BE2C (cell line): Measurements from ENCODE around the gene FLOT2.
"Not testable (repeated sequence)": the region's sequence is repeated elsewhere in the genome, so short reads cannot be mapped to it uniquely, and the experiment has no call there.

Experiments used
- DNase-seq: peaks from one replicate; pipeline ENCODE4 v3.0.0-alpha.2; 2020
- H3K27me3 ChIP-seq: fragments of 250-450 bp; sonication (Bioruptor Pico); 2 replicates; pipeline ENCODE4 v1.5.1; 2020; ENCODE audit warnings: mild to moderate bottlenecking
- H3K36me3 ChIP-seq: fragments of 250-450 bp; sonication (Bioruptor Pico); 2 replicates; pipeline ENCODE4 v1.5.1; 2020; ENCODE audit warnings: mild to moderate bottlenecking
- H3K4me1 ChIP-seq: fragments of 250-450 bp; sonication (Bioruptor Pico); 2 replicates; pipeline ENCODE4 v1.5.1; 2020
- H3K4me3 ChIP-seq: 2 replicates; pipeline ENCODE4 v1.5.1; 2011; ENCODE audit warnings: low read depth, low read length
- H3K9me3 ChIP-seq: fragments of 250-450 bp; sonication (Bioruptor Pico); 2 replicates; pipeline ENCODE4 v1.5.1; 2020
- CTCF ChIP-seq: IDR thresholded peaks from 2 replicates; pipeline ENCODE4 v1.5.1; 2012; ENCODE audit warnings: mild to moderate bottlenecking, low read depth, low read length

FLOT2 gene

GRCh38 chr17:28841901-28842281, 55.6 kb downstream of the FLOT2 start:
- H3K9me3 ChIP-seq = no peaks in the 10 kb centered on the region
- H3K36me3 ChIP-seq = no peaks in the 10 kb centered on the region
- H3K27me3 ChIP-seq = no peaks in the 10 kb centered on the region
- peak overlapping the region; percentile 66 for H3K4me3 ChIP-seq
- DNase-seq = no peak
- H3K4me1 ChIP-seq = no peaks in the 10 kb centered on the region
- TF ChIP-seq CTCF = no peak

GRCh38 chr17:28839221-28839620, 58.3 kb downstream of the FLOT2 start:
- no peak for TF ChIP-seq CTCF
- H3K4me3 ChIP-seq = no peak overlapping the region
- H3K9me3 ChIP-seq = no peaks in the 10 kb centered on the region
- no peak for DNase-seq
- H3K36me3 ChIP-seq = no peaks in the 10 kb centered on the region
- no peaks in the 10 kb centered on the region for H3K4me1 ChIP-seq
- no peaks in the 10 kb centered on the region for H3K27me3 ChIP-seq

GRCh38 chr17:28836541-28836940, 61.0 kb downstream of the FLOT2 start:
- H3K27me3 ChIP-seq, DNase-seq, H3K4me1 ChIP-seq: not testable (repeated sequence)

GRCh38 chr17:28834420-28834819, 63.1 kb downstream of the FLOT2 start:
- DNase-seq = no peak
- no peaks in the 10 kb centered on the region for H3K9me3 ChIP-seq
- H3K36me3 ChIP-seq = no peaks in the 10 kb centered on the region
- no peak for TF ChIP-seq CTCF
- H3K4me1 ChIP-seq = no peaks in the 10 kb centered on the region
- no peaks in the 10 kb centered on the region for H3K27me3 ChIP-seq
- H3K4me3 ChIP-seq = no peak overlapping the region

More at GRCh38 chr17:28836541-28836940, 61.0 kb downstream of the FLOT2 start:
- not testable (repeated sequence) for H3K9me3 ChIP-seq, H3K4me3 ChIP-seq, H3K36me3 ChIP-seq
